ENCODE data around the gene ZNF425. TPM values are rescaled to one million over a fixed set of nuclear protein-coding genes. Genes with fewer than 3 reads are reported as not detected.
"Not testable (repeated sequence)": the region's sequence is repeated elsewhere in the genome, so short reads cannot be mapped to it uniquely, and the experiment has no call there.

The ZNF425 gene
- total RNA-seq, 1 donor from 2014 or later: 2.4 TPM

GRCh38 chr7:149133028-149133710 is 7.0 kb upstream of the ZNF425 start:
- no peak for DNase-seq

GRCh38 chr7:149130572-149131198 is 4.6 kb upstream of the ZNF425 start:
- DNase-seq: no peak

GRCh38 chr7:149126662-149127266 is 640 bp upstream of the ZNF425 start:
- DNase-seq: no peak

GRCh38 chr7:149125189-149125862 is 798 bp downstream of the ZNF425 start:
- DNase-seq: peak; percentile 7

GRCh38 chr7:149109969-149110368 is 16.2 kb downstream of the ZNF425 start:
- DNase-seq: no peak

GRCh38 chr7:149104749-149105148 is 21.4 kb downstream of the ZNF425 start:
- no peak for DNase-seq

GRCh38 chr7:149104214-149104613 is 21.9 kb downstream of the ZNF425 start:
- no peak for DNase-seq

- no peak for DNase-seq
Observed at GRCh38 chr7:149103424-149103823, 22.7 kb downstream of the ZNF425 start.

GRCh38 chr7:149102666-149103065 is 23.5 kb downstream of the ZNF425 start:
- no peak for DNase-seq

GRCh38 chr7:149100821-149101220 is 25.3 kb downstream of the ZNF425 start:
- no peak for DNase-seq

- DNase-seq: no peak
Observed at GRCh38 chr7:149099058-149099457, 27.1 kb downstream of the ZNF425 start.

- DNase-seq: no peak
Observed at GRCh38 chr7:149097088-149097487, 29.0 kb downstream of the ZNF425 start.

- DNase-seq: no peak
Observed at GRCh38 chr7:149093228-149093627, 32.9 kb downstream of the ZNF425 start.

- DNase-seq: not testable (repeated sequence)
Observed at GRCh38 chr7:149092244-149092643, 33.9 kb downstream of the ZNF425 start.

GRCh38 chr7:149090397-149091195 is 35.5 kb downstream of the ZNF425 start, which contains the start of gene ZNF786:
ZNF786 (minus strand) TSS chr7:149090718; CDS start chr7:149090640, 78 bp downstream.
- peak; percentile 87 for DNase-seq

GRCh38 chr7:149087376-149087775 is 38.7 kb downstream of the ZNF425 start:
- no peak for DNase-seq

- DNase-seq: no peak
Observed at GRCh38 chr7:149085866-149086265, 40.3 kb downstream of the ZNF425 start.

- DNase-seq: no peak
Observed at GRCh38 chr7:149084407-149084806, 41.7 kb downstream of the ZNF425 start.

GRCh38 chr7:149081914-149082313 is 44.2 kb downstream of the ZNF425 start:
- no peak for DNase-seq

GRCh38 chr7:149077594-149077993 is 48.5 kb downstream of the ZNF425 start:
- no peak for DNase-seq

- no peak for DNase-seq
Observed at GRCh38 chr7:149075286-149075685, 50.8 kb downstream of the ZNF425 start.
